ENCODE data around the gene UTP14C.

Gene UTP14C

DNA sequence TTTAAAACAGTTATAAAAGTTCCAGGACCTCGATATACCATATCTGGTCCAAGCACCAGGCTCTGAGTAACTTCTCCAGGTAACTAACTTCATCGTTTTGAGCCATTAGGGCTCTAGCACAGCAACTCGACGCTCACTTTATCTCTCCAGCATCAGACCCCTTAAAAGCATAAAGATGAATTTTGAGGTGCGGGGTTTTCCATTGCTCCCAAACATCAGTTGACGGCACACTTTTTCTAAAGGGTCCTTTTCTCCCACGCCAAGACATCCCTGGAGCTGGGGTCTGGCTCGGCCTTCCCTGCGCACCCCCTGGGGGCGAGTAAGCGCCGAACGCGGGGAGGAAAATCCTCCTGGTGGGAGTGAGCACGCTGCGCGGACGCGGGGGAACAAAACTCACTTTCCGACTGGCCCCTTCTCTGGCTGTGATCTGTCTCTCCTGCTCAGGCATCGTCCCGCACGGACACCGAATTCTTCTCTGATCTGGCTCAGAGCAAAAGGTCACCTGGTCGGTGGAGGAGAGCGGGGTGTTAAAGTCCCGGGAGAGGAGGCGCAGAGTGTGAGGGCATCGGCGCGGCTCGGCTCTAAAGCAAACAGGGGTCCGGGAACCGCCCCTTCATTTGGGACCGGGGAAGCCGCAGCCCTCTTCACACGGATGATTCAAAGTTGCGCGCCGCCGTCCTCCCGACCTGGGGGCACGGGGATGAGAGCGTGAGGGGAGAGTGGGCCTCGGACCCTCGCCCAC lies 13.4 kb upstream of the UTP14C start, which contains the start of gene ATP7B:
ATP7B (minus strand) TSS at position 561 of the 742 bp plus-strand sequence; CDS start at position 448, 113 bp downstream.
- Histone ChIP-seq H3K9ac (ENCODE audit: insufficient read length) (peak within 1 kb of the TSS; percentile 93), H3K9me3 (ENCODE audit: low read depth, low read length) (no peaks in the 10 kb centered on the region), H3K27ac (peak within 1 kb of the TSS; percentile 39; the same call in 1 of the 2 replicates), H3K4me3 (peak within 1 kb of the TSS; percentile 98), H3K36me3 (ENCODE audit: insufficient read depth, low read length) (peaks cover 10% of the 10 kb centered on the region; the same call in 1 of the 2 replicates)
- TF ChIP-seq POLR2AphosphoS5 (IDR thresholded peaks at IDR 0.05; ENCODE audit: borderline replicate concordance, low read depth, low read length) (no peak), FOXP2 (optimal IDR thresholded peaks at IDR 0.05; ENCODE audit: control extremely low read depth, extremely low read length, insufficient read depth) (no peak), EZH2 (IDR thresholded peaks at IDR 0.05) (no peak)
- DNase-seq (ENCODE audit: low read depth, low spot score) = no peak

DNA sequence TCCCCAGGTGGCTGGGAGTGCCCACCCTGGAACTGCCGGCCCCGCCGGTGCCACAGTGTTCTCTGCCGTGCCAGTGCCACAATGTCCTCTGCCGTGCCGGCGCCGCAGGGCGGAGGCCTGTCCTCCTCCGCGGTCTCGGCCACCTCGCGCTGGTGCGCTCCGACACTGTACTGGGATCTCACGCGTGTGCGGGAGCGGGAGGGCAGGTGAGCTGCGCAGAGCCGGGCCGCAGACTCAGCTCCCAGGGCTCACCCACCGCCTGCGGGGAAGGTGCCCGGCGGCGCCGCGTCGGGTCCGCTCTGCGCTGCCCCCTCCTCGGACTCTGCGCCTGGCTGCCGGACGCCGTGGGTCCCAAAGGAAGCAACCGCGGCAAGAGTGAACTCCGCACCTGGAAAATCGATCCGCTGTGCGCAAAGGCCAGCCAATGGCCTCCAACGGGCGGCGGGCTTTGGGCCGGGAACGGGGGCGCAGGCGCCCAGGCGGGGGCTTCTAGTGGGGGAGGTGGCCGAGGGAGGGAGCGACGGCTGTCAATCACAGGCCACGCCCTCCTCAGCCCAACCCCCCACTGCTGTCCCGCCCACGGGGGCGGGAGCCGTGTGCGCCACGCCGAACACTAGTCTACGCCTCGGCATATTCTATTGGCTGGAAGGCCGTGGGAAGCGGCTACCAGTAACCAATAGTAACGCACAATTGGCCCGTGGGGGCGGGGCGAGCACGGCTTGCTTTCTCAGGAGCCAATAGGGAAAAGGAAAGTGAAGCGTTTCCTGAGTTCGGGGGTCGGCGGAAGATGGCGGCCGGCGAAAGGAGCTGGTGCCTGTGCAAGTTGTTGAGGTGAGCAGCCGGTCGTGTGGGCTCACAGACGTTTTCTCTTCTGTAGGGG lies 12.6 kb upstream of the UTP14C start, which contains the start of gene ALG11:
ALG11 (plus strand) TSS at position 767 of the 880 bp plus-strand sequence; CDS start at position 788, 21 bp downstream.
- Histone ChIP-seq H3K27ac (peak within 1 kb of the TSS; percentile 39; the same call in 1 of the 2 replicates), H3K36me3 (ENCODE audit: insufficient read depth, low read length) (peaks cover 14% of the 10 kb centered on the region; the same call in 1 of the 2 replicates), H3K4me3 (peak within 1 kb of the TSS; percentile 98), H3K9me3 (ENCODE audit: low read depth, low read length) (no peaks in the 10 kb centered on the region), H3K9ac (ENCODE audit: insufficient read length) (peak within 1 kb of the TSS; percentile 93)
- no peak for TF ChIP-seq FOXP2 (optimal IDR thresholded peaks at IDR 0.05; ENCODE audit: control extremely low read depth, extremely low read length, insufficient read depth)
- TF ChIP-seq EZH2 (IDR thresholded peaks at IDR 0.05) = no peak
- peak; percentile 84; the same call in 1 of the 2 replicates for TF ChIP-seq POLR2AphosphoS5 (IDR thresholded peaks at IDR 0.05; ENCODE audit: borderline replicate concordance, low read depth, low read length)
- peak; percentile 96 for DNase-seq (ENCODE audit: low read depth, low spot score)

DNA sequence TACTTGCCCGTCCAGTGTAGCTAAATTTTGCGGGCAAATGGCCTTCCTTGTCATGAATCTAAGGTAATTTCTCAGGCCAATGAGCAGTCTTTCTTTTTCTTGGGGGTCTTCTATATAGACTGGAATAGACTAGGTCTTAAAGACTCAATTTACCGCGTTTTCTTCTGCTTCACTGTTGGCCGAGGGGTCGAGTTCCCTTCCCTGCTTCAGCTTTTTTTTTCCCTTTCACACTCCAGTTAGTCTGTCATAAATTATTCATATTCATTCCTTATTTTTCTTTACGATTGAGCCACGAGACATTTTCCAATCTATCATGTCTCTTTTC lies 12.0 kb upstream of the UTP14C start:
- Histone ChIP-seq H3K9ac (ENCODE audit: insufficient read length) (peak overlapping the region; percentile 93), H3K36me3 (ENCODE audit: insufficient read depth, low read length) (peaks cover 17% of the 10 kb centered on the region; the same call in 1 of the 2 replicates), H3K9me3 (ENCODE audit: low read depth, low read length) (no peaks in the 10 kb centered on the region), H3K27ac (peak overlapping the region; percentile 39; the same call in 1 of the 2 replicates), H3K4me3 (peak overlapping the region; percentile 98)
- TF ChIP-seq POLR2AphosphoS5 (IDR thresholded peaks at IDR 0.05; ENCODE audit: borderline replicate concordance, low read depth, low read length) (no peak), FOXP2 (optimal IDR thresholded peaks at IDR 0.05; ENCODE audit: control extremely low read depth, extremely low read length, insufficient read depth) (no peak), EZH2 (IDR thresholded peaks at IDR 0.05) (no peak)
- no peak for DNase-seq (ENCODE audit: low read depth, low spot score)

DNA sequence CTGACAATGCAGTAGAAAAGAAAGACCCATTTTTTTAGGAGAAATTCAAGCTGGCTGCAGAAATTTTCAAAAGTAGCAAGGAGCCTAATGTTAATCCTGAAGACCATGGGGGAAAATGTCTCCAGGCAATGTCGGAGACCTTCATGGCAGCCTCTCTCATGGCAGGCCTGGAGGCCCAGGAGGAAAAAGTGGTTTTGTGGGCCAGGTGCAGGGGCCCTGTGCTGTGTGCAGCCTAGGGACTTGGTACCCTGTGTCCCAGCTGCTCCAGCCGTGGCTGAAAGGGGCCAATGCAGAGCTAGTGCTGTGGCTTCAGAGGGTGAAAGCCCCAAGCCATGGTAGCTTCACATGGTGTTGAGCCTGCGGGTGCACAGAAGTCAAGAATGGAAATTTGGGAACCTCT lies 8.2 kb upstream of the UTP14C start:
- H3K4me3 ChIP-seq = no peak overlapping the region
- H3K27ac ChIP-seq = no peak overlapping the region
- no peak for TF ChIP-seq POLR2AphosphoS5 (IDR thresholded peaks at IDR 0.05; ENCODE audit: borderline replicate concordance, low read depth, low read length)
- no peak overlapping the region for H3K9ac ChIP-seq (ENCODE audit: insufficient read length)
- peaks cover 47% of the 10 kb centered on the region for H3K36me3 ChIP-seq (ENCODE audit: insufficient read depth, low read length)
- no peak for DNase-seq (ENCODE audit: low read depth, low spot score)
- H3K9me3 ChIP-seq (ENCODE audit: low read depth, low read length) = no peaks in the 10 kb centered on the region

DNA sequence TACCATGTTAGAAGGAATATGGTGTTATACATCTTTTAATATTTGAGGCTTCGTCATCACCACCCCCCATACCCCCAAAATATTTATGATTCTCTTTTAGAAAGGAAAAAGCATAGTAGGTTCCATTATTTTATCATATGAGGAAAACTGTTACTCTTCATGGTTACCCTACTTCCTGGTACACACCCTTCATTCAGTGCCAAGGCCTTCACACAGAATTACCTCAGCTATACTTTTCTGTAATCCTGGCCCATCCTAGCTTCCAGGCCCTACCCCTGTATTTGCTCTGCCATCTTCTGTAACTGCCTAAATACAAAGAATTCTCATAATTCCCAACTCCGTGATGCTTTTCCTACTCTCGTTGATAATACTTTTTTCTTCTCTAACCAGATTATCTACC lies 4.3 kb upstream of the UTP14C start:
- TF ChIP-seq POLR2AphosphoS5 (IDR thresholded peaks at IDR 0.05; ENCODE audit: borderline replicate concordance, low read depth, low read length) (no peak), EZH2 (IDR thresholded peaks at IDR 0.05) (no peak), FOXP2 (optimal IDR thresholded peaks at IDR 0.05; ENCODE audit: control extremely low read depth, extremely low read length, insufficient read depth) (no peak)
- no peak for DNase-seq (ENCODE audit: low read depth, low spot score)
- H3K36me3 ChIP-seq (ENCODE audit: insufficient read depth, low read length) = peaks cover 77% of the 10 kb centered on the region
- no peaks in the 10 kb centered on the region for H3K9me3 ChIP-seq (ENCODE audit: low read depth, low read length)
- no peak overlapping the region for H3K9ac ChIP-seq (ENCODE audit: insufficient read length)
- no peak overlapping the region for H3K27ac ChIP-seq
- H3K4me3 ChIP-seq = no peak overlapping the region

DNA sequence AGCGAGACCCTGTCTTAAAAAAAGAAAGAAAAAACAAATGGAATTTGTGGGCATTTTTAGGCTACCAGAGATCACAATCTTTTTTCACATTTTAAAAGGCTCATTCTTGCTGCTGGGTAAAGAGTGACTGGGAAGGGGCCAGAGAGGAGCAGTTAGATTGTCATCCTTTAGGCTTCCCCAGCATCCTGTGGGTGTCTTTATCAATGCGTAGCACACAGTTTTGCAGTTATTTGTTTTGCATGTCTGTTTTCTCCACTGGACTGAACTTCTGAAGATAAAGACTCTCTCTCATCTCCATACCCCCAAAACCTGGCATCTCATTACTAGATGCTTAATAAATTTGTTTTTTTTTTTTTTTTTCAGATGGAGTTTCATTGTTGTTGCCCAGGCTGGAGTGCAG lies 2.1 kb upstream of the UTP14C start:
- no peak overlapping the region for H3K9ac ChIP-seq (ENCODE audit: insufficient read length)
- no peak overlapping the region for H3K4me3 ChIP-seq
- DNase-seq (ENCODE audit: low read depth, low spot score) = no peak
- peaks cover 83% of the 10 kb centered on the region for H3K36me3 ChIP-seq (ENCODE audit: insufficient read depth, low read length)
- TF ChIP-seq POLR2AphosphoS5 (IDR thresholded peaks at IDR 0.05; ENCODE audit: borderline replicate concordance, low read depth, low read length) (no peak), FOXP2 (optimal IDR thresholded peaks at IDR 0.05; ENCODE audit: control extremely low read depth, extremely low read length, insufficient read depth) (no peak), EZH2 (IDR thresholded peaks at IDR 0.05) (no peak)
- no peak overlapping the region for H3K27ac ChIP-seq
- H3K9me3 ChIP-seq (ENCODE audit: low read depth, low read length) = no peaks in the 10 kb centered on the region

DNA sequence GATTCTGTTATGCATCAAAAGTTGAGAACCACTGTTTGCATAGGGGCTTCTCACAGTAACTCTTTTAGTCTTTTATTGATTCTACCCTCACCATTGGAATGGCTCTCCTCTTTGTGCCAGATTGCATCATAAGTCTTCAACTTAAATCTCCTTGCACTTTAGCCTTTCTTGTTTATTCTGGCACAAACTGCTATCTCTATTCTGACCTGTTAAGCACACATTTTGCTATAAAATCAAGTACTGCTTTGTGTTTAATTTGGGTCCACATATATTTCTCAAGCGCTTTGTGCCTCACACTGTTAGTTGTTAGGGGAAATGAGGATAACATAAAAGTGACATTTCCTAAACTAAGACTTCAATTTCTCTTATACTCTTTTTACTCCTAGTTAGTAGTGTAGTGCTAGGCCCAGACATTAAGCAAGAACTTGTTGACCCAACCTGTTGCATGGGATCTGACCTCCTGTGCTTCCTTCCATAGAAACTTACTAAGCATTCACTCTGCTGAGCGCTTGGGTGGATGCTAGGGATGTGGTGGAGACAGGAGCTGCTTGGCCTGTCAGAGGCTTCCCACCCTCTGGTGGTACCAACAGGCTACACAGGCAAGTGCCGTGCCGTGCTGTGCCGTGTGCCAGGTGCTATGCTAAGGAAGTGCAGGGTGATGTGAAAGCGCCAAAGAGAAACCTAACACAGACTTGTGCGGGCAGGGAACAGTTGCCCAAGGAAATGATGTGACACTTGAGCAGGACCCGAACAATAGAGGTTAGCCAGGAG lies 1.2 kb downstream of the UTP14C start:
- no peak overlapping the region for H3K9ac ChIP-seq (ENCODE audit: insufficient read length)
- TF ChIP-seq POLR2AphosphoS5 (IDR thresholded peaks at IDR 0.05; ENCODE audit: borderline replicate concordance, low read depth, low read length) (no peak), FOXP2 (optimal IDR thresholded peaks at IDR 0.05; ENCODE audit: control extremely low read depth, extremely low read length, insufficient read depth) (no peak), EZH2 (IDR thresholded peaks at IDR 0.05) (no peak)
- H3K36me3 ChIP-seq (ENCODE audit: insufficient read depth, low read length) = peaks cover 73% of the 10 kb centered on the region
- DNase-seq (ENCODE audit: low read depth, low spot score) = no peak
- H3K4me3 ChIP-seq = no peak overlapping the region
- no peak overlapping the region for H3K27ac ChIP-seq
- no peaks in the 10 kb centered on the region for H3K9me3 ChIP-seq (ENCODE audit: low read depth, low read length)

Data from SK-N-MC (cell line).